ENCODE measurements around the gene KANK2.
"Not testable (repeated sequence)": the region's sequence is repeated elsewhere in the genome, so short reads cannot be mapped to it uniquely, and the experiment has no call there.

KANK2 gene

DNA sequence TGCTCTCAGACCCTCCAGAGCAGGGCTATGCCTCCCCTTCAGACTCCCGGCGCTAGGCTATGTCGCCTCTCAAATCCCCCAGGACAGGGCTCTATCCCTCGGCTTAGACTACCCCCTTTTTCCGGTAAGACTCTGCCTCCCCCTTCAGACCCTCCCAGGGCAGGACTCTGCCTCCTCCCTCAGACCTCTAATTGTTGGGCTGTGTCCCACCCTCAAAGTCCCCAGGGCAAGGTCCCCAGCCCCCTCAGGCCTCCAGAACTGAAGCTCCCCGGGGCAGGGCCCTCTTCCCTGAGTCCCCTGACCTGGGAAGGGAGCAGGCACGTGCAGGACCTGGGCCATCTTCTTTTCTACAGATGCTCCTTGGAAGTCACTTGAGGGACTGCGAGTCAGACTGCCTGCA lies 3.2 kb downstream of the KANK2 start:
- DNase-seq (ENCODE audit: insufficient read length), result no peak
- no peak for FAIRE-seq
- TF ChIP-seq POLR2A (IDR thresholded peaks at IDR 0.05; ENCODE audit: low read depth, low read length) (no peak), POLR2AphosphoS5 (IDR thresholded peaks at IDR 0.05; ENCODE audit: low read depth, low read length) (no peak), TAF1 (IDR thresholded peaks at IDR 0.05; ENCODE audit: borderline replicate concordance, low read depth, low read length) (no peak)

DNA sequence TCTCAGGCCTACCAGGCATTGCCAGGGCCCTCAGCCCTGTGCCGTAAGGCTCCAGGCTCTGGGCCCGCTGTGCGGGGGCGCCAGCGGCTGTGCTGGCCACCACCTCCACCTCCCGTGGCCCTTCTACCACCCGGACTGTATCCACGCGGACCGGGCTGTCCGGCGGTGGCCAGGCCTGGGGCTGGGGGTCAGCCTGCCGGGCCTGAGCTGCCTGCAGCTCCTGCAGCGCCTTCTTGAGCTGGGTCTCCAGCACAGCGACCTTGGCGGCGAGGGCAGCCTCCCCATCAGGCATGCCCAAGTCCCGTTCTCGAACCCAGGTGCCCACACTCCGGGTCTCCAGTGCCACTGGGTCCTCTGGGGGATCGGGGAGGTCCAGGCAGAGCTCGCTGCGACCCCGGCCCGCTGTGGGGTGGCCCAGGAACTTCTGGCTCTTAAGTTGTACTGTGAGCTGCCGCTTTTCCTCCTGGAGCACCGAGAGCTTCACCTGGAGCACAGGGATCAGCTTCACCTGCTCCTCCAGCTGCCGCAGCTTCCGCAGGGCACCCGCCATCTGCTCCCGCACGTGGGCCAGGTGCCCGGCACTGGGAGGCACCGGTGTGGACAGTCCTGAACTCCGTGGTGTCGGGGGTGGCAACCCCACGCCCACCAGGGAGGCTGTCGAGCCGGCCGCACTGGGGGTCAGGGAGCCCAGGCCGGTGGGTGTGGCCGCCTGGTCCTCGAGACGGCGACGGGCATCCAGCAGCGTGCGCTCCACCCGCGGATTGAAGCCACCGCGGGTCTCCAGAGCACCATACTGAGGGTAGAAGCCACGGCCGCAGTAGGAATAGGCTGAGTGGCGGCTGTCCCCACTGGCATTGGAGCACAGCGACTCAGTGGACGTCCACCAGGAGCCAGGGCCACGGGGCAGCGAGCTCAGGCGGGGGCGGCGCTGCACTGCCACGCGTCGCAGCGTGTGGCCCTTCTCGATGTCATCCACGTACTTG lies 4.1 kb downstream of the KANK2 start:
- FAIRE-seq (no peak), DNase-seq (ENCODE audit: insufficient read length) (no peak)
- TF ChIP-seq TAF1 (IDR thresholded peaks at IDR 0.05; ENCODE audit: borderline replicate concordance, low read depth, low read length) (no peak), POLR2AphosphoS5 (IDR thresholded peaks at IDR 0.05; ENCODE audit: low read depth, low read length) (no peak), POLR2A (IDR thresholded peaks at IDR 0.05; ENCODE audit: low read depth, low read length) (no peak)

DNA sequence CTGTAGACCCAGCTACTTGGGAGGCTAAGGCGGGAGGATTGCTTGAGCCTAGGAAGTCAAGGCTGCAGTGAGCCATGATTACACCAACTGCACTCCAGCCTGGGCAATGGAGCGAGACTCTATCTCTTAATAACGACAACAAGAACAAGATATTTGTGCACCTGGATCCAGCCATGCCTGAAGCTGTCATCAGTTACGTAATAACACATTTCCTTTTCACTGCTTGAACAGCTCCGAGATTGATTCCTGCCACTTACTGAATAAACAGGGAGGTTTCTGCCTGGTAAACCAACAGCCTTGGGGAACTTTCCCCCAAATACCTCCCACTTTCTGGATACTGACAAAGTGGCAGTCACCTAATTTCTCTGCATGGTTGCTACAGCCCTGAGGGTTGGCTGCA lies 5.4 kb downstream of the KANK2 start:
- peak; percentile 17 for FAIRE-seq
- TF ChIP-seq POLR2A (IDR thresholded peaks at IDR 0.05; ENCODE audit: low read depth, low read length) (no peak), POLR2AphosphoS5 (IDR thresholded peaks at IDR 0.05; ENCODE audit: low read depth, low read length) (no peak), TAF1 (IDR thresholded peaks at IDR 0.05; ENCODE audit: borderline replicate concordance, low read depth, low read length) (no peak)

DNA sequence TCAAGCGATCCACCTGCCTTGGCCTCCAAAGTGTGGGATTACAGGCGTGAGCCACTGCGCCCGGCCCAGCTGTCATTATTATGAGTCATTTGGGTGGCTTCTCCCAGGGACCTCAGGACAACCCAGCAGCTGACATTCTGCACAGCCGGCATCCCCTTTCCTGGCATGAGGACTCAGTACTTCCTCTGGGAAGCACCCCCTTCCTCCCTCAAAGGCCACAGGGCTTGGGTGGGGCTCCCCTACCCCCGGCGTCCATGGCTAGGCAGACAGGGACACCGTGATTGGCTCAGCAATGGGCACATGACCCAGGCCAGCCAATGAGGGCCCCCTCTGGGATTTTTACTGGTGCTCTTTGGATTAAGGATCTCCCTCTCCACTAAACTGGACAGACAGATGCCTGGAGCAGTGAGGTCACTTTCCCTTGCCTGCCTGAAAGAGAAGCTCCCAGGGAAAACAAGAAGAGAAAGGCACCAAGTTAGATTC lies 6.0 kb downstream of the KANK2 start:
- FAIRE-seq, result no peak
- no peak for TF ChIP-seq POLR2A (IDR thresholded peaks at IDR 0.05; ENCODE audit: low read depth, low read length)
- no peak for TF ChIP-seq TAF1 (IDR thresholded peaks at IDR 0.05; ENCODE audit: borderline replicate concordance, low read depth, low read length)
- TF ChIP-seq POLR2AphosphoS5 (IDR thresholded peaks at IDR 0.05; ENCODE audit: low read depth, low read length), result no peak
- DNase-seq (ENCODE audit: insufficient read length), result no peak

More for the DNA sequence above, 5.4 kb downstream of the KANK2 start:
- no peak for DNase-seq (ENCODE audit: insufficient read length)

DNA sequence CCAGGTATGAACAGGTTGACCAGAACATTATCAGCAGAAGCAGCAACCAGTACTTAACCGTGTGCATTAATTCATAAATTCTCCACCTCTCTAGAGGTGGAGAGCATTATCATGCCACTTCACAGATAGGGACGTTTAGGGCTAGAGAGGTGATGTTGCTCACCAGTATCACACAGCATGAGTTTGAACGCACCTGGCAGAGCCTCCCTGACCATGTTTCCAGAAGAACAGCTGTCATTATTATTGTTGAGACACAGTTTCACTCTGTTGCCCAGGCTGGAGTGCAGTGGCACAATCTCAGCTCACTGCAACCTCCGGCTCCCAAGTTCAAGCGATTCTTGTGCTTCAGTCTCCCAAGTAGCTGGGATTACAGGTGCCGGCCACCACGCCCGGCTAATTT lies 6.8 kb downstream of the KANK2 start:
- DNase-seq (ENCODE audit: insufficient read length) (no peak), FAIRE-seq (no peak)
- TF ChIP-seq TAF1 (IDR thresholded peaks at IDR 0.05; ENCODE audit: borderline replicate concordance, low read depth, low read length) (no peak), POLR2A (IDR thresholded peaks at IDR 0.05; ENCODE audit: low read depth, low read length) (no peak)

DNA sequence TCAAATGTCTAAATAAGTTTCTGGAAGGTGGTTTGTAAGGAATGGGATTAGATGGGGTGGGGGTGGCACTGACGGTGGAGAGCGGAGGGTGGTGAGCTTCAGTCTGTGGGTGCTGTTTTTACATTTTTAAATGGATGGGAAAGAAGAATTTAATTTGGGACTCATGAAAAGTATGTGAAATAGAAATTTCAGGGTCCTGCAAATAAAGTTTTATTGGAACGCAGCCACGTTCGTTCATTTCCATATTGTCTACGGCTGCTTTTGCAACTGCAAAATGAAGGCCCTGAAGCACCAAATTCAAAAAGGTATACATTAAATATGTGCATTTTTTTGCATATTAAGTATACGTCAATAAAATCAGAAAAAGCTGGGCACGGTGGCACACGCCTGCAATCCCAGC lies 9.9 kb downstream of the KANK2 start:
- TF ChIP-seq POLR2AphosphoS5 (IDR thresholded peaks at IDR 0.05; ENCODE audit: low read depth, low read length) (no peak), POLR2A (IDR thresholded peaks at IDR 0.05; ENCODE audit: low read depth, low read length) (no peak), TAF1 (IDR thresholded peaks at IDR 0.05; ENCODE audit: borderline replicate concordance, low read depth, low read length) (no peak)
- no peak for DNase-seq (ENCODE audit: insufficient read length)
- FAIRE-seq, result no peak

DNA sequence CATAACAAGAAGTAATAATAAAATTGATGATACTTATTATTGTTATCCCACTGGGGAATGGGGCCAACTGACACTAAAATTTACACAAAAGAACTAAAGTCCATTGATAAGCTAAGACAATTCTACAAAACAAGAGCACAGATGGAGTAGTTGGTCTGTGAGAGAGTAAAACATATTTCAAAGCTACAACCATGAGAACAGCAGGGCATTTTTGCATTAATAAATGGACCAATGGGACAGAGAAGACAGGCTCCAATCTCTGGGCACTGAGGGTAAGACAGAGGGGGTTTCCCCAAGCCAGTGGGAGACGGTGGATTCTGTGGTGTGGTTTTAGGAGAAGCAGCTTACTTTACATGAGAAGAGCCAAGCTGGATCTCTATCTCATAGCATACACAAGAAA lies 14.4 kb downstream of the KANK2 start:
- no peak for FAIRE-seq
- DNase-seq (ENCODE audit: insufficient read length), result no peak
- TF ChIP-seq POLR2A (IDR thresholded peaks at IDR 0.05; ENCODE audit: low read depth, low read length) (no peak), POLR2AphosphoS5 (IDR thresholded peaks at IDR 0.05; ENCODE audit: low read depth, low read length) (no peak), TAF1 (IDR thresholded peaks at IDR 0.05; ENCODE audit: borderline replicate concordance, low read depth, low read length) (no peak)

DNA sequence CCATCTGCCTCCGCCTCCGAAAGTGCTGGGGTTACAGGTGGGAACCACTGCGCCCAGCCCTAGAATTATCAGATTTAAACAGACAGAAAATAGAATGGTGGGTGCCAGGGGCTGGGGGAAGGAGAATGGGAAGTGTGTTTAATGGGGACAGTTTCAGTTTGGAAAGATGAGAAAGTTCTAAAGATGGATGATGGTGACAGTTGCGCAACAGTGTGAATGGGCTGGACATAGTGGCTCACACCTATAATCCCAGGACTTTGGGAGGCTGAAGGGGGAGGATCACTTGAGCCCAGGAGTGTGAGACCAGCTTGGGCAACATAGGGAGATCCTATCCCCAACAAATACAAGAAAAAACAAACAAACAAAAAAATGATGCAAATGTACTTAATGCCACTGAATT lies 15.9 kb downstream of the KANK2 start:
- TF ChIP-seq POLR2AphosphoS5 (IDR thresholded peaks at IDR 0.05; ENCODE audit: low read depth, low read length), result no peak
- no peak for TF ChIP-seq POLR2A (IDR thresholded peaks at IDR 0.05; ENCODE audit: low read depth, low read length)
- no peak for TF ChIP-seq TAF1 (IDR thresholded peaks at IDR 0.05; ENCODE audit: borderline replicate concordance, low read depth, low read length)
- DNase-seq (ENCODE audit: insufficient read length) (no peak), FAIRE-seq (no peak)

DNA sequence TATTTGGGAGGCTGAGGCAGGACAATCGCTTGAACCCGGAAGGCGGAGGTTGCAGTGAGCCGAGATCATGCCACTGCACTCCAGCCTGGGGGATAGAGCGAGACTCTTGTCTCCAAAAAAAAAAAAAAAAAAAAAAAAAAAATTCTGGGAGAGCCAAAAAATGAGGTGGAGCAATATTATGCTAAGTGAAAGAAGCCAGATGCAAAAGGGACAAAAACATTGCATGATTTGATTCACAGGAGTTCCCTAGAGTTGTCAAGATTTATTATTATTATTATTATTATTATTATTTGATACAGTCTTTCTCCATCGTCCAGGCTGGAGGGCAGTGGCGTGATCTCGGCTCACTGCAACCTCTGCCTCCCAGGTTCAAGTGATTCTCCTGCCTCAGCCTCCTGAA lies 16.4 kb downstream of the KANK2 start:
- FAIRE-seq; DNase-seq (ENCODE audit: insufficient read length): not testable (repeated sequence)

DNA sequence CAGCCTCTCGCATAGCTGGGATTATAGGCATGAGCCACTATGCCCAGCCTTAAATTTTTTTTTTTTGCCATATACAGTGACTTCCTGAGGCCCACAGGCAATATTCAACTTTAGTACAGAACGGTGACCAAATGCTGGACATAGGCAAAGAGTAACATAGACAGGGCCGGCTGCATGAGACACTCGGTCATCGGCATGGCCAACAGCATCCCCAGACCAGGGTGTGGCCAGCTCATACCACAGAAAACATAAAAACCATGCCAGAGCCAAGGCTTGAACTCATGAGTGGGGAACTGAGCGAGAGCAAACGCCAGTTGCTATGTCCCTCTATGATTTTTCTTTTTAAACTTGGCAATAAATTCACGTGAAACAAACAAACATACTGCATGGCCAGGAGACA lies 17.0 kb downstream of the KANK2 start:
- TF ChIP-seq TAF1 (IDR thresholded peaks at IDR 0.05; ENCODE audit: borderline replicate concordance, low read depth, low read length) (no peak), POLR2A (IDR thresholded peaks at IDR 0.05; ENCODE audit: low read depth, low read length) (no peak), POLR2AphosphoS5 (IDR thresholded peaks at IDR 0.05; ENCODE audit: low read depth, low read length) (no peak)
- DNase-seq (ENCODE audit: insufficient read length), result no peak
- no peak for FAIRE-seq

DNA sequence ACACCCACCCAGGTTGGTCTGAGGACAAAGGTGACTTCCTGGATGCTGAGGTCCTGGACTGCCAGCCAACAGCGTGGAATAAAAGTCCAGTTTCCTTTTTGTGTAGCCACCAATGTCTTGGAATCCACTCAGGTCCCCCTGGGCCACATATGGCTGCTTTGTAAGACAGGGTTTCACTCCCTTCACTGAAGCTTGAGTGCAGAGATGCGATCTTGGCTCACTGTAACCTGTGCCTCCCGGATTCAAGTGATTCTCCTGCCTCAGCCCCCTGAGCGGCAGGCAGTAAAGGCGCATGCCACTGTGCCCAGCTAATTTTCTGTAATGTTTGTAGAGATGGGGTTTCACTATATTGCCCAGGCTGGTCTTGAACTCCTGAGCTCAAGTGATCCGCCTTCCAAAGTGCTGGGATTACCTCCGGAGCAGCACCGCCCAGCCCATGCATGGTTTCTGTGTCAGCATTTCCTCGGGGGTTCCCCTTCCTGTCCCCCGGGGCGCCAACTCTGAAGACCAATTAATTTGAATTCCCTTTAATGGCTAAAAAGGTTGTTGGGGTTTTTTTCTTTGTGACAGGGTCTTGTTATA lies 17.5 kb downstream of the KANK2 start:
- DNase-seq (ENCODE audit: insufficient read length), result peak; percentile 57
- peak; percentile 84 for FAIRE-seq
- TF ChIP-seq TAF1 (IDR thresholded peaks at IDR 0.05; ENCODE audit: borderline replicate concordance, low read depth, low read length) (no peak), POLR2A (IDR thresholded peaks at IDR 0.05; ENCODE audit: low read depth, low read length) (peak; percentile 38; the same call in 1 of the 2 replicates), POLR2AphosphoS5 (IDR thresholded peaks at IDR 0.05; ENCODE audit: low read depth, low read length) (no peak)

DNA sequence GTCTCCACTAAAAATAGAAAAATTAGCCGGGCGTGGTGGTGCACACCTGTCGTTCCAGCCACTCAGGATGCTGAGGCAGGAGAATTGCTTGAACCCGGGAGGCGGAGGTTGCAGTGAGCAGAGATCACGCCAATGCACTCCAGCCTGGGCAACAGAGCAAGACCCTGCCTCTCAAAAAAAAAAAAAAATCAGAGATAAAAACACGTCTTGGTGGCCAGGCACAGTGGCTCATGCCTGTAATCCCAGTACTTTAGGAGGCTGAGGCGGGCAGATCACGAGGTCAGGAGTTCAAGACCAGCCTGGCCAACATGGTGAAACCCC lies 18.2 kb downstream of the KANK2 start:
- not testable (repeated sequence) for DNase-seq (ENCODE audit: insufficient read length); FAIRE-seq

Measured in GM12892 (cell line).